Transverse colon (tissue), 4 donors: Measurements from ENCODE around the gene LRIT1. TPM values are rescaled to one million over a fixed set of nuclear protein-coding genes. Genes with fewer than 3 reads are reported as not detected.

Experiments
- DNase-seq: peaks from one replicate; pipeline ENCODE4 v3.0.0-alpha.2; 2019
- H3K27ac ChIP-seq, 4 donors: fragments of 200-600 bp; sonication (generic); 2 replicates each; pipeline ENCODE4 v1.5.1; 2016 to 2018; ENCODE audit warnings: inconsistent platforms in 4 of 4
- H3K27me3 ChIP-seq: fragments of 200-600 bp; sonication (generic); 2 replicates; pipeline ENCODE4 v1.5.1; 2017; ENCODE audit warnings: inconsistent platforms
- H3K36me3 ChIP-seq, 4 donors: fragments of 200-600 bp; sonication (generic); 2 replicates each; pipeline ENCODE4 v1.5.1; 2017 to 2019; ENCODE audit warnings: inconsistent platforms in 4 of 4
- H3K4me1 ChIP-seq, 4 donors: fragments of 200-600 bp; sonication (generic); 2 replicates each; pipeline ENCODE4 v1.5.1; 2017 to 2020; ENCODE audit warnings: inconsistent platforms in 4 of 4
- H3K4me3 ChIP-seq, 4 donors: fragments of 200-600 bp; sonication (generic); 1 replicate in 1 of 4; 2 replicates in 3 of 4; pipeline versions ENCODE4 v1.5.1 to v1.6.1; 2017 to 2019; ENCODE audit warnings: inconsistent platforms in 4 of 4
- H3K9me3 ChIP-seq, 2 donors: fragments of 200-600 bp; sonication (generic); 2 replicates each; pipeline ENCODE4 v1.5.1; 2017 to 2019; ENCODE audit warnings: inconsistent platforms in 2 of 2
- EP300 ChIP-seq: sonication (generic); formaldehyde crosslinking; IDR thresholded peaks from one replicate; pipeline ENCODE4 v1.6.1; 2017; ENCODE audit warnings: antibody characterized with exemption, low read depth
- POLR2A ChIP-seq: fragments of 450-650 bp; IDR thresholded peaks from one replicate; pipeline ENCODE4 v1.6.1; 2016; ENCODE audit warnings: antibody characterized with exemption, mild to moderate bottlenecking, moderate library complexity
- POLR2AphosphoS5 ChIP-seq, 3 donors: sonication (generic); formaldehyde crosslinking; IDR thresholded peaks; one replicate each; pipeline ENCODE4 v1.6.1; 2016; ENCODE audit warnings: antibody characterized with exemption in 3 of 3
- WGBS, 2 donors: methylation state at CpG; one replicate each; pipeline ENCODE4 v1.1.5; 2018; ENCODE audit warnings: low coverage in 1 of 2; 5-methylcytosine and 5-hydroxymethylcytosine counted together
- in situ Hi-C, 4 donors: fragments of 200-750 bp; cut with MboI; loops; one replicate each; pipeline versions ENCODE4 v1.15.0 to v1.15.1; 2017; ENCODE audit warnings: low sequenced_read_pairs in 3 of 4, low pct_ligation_motif_present in 1 of 4, low pct_unique_long_range_greater_than_20kb in 1 of 4
- intact Hi-C: fragments of 100-400 bp; cut with DNase I; formaldehyde crosslinking; loops from one replicate; pipeline ENCODE4 v1.15.1; 2023; ENCODE audit warnings: low total_unique reads
- total RNA-seq, 4 donors: library from RNA; depleted of rRNA; stranded (reverse); fragments of >200 nt; gene quantifications; one replicate each; pipeline ENCODE4 v1.1.0, GENCODE V29; 2016
- TF ChIP-seq, protein P1 (sequence below), 5 experiments: fragments of 200-600 bp in 3 of 5; fragments of 450-650 bp in 2 of 5; sonication (generic) in 3 of 5; IDR thresholded peaks; 1 replicate in 2 of 5; 2 replicates in 3 of 5; pipeline ENCODE4 v1.5.1; 2016 to 2017; ENCODE audit warnings: antibody characterized with exemption in 5 of 5, inconsistent platforms in 3 of 5, mild to moderate bottlenecking in 2 of 5, moderate library complexity in 1 of 5

LRIT1 gene
- total RNA-seq, 4 donors from 2014 or later, result not detected

DNA sequence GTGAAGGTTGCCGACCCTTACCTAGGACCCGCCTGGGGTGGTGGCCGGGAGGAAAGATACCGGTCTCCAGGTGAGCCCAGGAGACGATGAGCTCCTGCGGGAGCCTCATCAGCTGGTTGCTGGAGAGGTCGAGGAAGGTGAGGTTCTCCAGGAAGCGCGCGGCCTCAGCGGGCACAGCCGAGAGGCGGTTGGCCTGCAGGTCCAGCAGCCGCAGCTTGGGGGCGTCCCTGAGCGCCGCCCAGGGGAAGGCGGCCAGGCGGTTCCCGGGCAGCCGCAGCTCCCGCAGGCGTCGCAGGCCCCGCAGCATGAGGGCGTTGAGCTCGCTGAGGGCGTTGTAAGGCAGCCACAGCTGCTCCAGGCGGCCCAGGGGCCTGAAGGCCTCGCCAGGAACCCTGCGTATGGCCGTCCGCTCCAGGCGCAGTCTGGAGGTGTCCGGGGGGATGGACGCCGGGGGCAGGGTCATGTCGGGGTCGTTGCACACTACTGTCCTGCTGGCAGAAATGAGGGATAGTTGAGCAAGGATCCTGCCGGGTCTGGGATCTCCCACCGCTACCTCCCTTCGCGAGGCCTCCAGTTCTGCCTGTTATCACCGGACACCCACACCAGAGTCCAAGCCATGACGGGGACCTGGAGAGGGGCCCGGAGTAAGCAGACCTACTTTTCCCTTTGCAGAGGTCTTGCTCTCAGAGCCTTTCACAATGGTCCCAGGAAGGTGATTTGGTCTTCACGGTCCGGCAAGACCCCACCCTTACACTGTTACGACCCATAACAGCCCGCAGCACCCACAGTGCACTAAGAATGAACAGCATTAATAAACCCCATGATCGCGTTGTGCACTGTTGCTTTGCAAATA, 3.9 kb downstream of the LRIT1 start:
- intact Hi-C loops (no loop called here), in situ Hi-C loops (no loop called here)
- TF ChIP-seq, protein P1, sequence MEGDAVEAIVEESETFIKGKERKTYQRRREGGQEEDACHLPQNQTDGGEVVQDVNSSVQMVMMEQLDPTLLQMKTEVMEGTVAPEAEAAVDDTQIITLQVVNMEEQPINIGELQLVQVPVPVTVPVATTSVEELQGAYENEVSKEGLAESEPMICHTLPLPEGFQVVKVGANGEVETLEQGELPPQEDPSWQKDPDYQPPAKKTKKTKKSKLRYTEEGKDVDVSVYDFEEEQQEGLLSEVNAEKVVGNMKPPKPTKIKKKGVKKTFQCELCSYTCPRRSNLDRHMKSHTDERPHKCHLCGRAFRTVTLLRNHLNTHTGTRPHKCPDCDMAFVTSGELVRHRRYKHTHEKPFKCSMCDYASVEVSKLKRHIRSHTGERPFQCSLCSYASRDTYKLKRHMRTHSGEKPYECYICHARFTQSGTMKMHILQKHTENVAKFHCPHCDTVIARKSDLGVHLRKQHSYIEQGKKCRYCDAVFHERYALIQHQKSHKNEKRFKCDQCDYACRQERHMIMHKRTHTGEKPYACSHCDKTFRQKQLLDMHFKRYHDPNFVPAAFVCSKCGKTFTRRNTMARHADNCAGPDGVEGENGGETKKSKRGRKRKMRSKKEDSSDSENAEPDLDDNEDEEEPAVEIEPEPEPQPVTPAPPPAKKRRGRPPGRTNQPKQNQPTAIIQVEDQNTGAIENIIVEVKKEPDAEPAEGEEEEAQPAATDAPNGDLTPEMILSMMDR (IDR thresholded peaks at IDR 0.05), result no peak
- no peak for TF ChIP-seq POLR2AphosphoS5 (IDR thresholded peaks at IDR 0.05)
- TF ChIP-seq EP300, result no peak
- TF ChIP-seq POLR2A, result no peak
- 58 to 77% methylated on average over 4 to 29 of the region's 52 CpGs for WGBS, 2 donors
- Histone ChIP-seq H3K27me3 (peaks cover 5% of the 10 kb centered on the region), H3K9me3 (no peaks in the 10 kb centered on the region), H3K4me1 (no peaks in the 10 kb centered on the region), H3K36me3 (no peaks in the 10 kb centered on the region), H3K4me3 (no peak overlapping the region), H3K27ac (no peak overlapping the region)
- no peak for DNase-seq

DNA sequence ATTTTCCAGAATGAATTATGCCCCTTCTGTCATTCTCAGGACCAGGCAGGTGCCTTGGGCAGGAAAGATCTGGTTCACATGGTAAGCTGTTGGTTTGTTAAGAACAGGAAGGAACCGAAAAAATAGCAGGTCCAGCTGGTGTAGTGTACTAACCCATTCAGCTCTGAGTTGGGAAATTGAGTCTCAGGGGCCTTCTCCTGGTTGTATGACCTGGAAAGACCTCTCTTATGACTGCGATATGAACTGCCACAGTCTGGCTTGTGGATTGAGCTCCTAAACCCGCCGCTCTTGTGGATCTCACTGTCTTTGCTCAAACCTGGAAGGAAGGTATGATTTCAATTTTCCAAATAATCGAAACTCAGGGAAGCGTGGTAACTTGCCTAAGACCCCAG, 4.5 kb downstream of the LRIT1 start:
- Histone ChIP-seq H3K4me1 (no peaks in the 10 kb centered on the region), H3K27me3 (peaks cover 5% of the 10 kb centered on the region), H3K27ac (no peak overlapping the region), H3K36me3 (no peaks in the 10 kb centered on the region), H3K4me3 (no peak overlapping the region), H3K9me3 (no peaks in the 10 kb centered on the region)
- in situ Hi-C loops, result no loop called here
- DNase-seq, result no peak
- intact Hi-C loops, result no loop called here
- WGBS, 2 donors, result 91% methylated on average over 6 of the region's 6 CpGs
- TF ChIP-seq POLR2A, result no peak
- TF ChIP-seq, protein P1 (IDR thresholded peaks at IDR 0.05), result no peak
- TF ChIP-seq EP300, result no peak
- no peak for TF ChIP-seq POLR2AphosphoS5 (IDR thresholded peaks at IDR 0.05)

DNA sequence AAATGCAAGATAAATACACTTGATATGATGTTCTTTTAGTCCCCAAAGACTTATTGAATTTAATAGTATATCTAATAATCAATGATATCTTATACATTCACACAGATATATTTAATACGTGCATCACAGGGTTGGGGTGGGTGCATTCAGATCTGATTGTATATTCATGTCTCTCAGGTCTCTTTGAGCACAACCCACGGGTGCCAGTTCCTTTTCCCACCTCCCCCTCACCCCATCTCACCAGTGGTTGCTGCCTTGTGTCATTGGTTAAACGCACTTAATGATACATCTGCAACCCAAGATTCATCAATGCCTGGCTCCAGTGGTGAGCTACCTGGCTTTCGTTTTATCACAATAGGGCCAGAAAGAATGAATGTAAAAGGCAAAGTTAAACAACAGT, 6.2 kb downstream of the LRIT1 start:
- in situ Hi-C loops, result no loop called here
- DNase-seq, result no peak
- H3K36me3 ChIP-seq, result no peaks in the 10 kb centered on the region
- WGBS, 2 donors, result 79 to 85% methylated on average over 3 to 4 of the region's 4 CpGs
- H3K9me3 ChIP-seq, result no peaks in the 10 kb centered on the region
- intact Hi-C loops, result no loop called here
- no peak overlapping the region for H3K27ac ChIP-seq
- no peaks in the 10 kb centered on the region for H3K4me1 ChIP-seq
- no peak overlapping the region for H3K4me3 ChIP-seq
- TF ChIP-seq EP300, result no peak
- TF ChIP-seq POLR2AphosphoS5 (IDR thresholded peaks at IDR 0.05), result no peak
- TF ChIP-seq POLR2A, result no peak
- TF ChIP-seq, protein P1 (IDR thresholded peaks at IDR 0.05), result no peak
- H3K27me3 ChIP-seq, result peaks cover 5% of the 10 kb centered on the region

DNA sequence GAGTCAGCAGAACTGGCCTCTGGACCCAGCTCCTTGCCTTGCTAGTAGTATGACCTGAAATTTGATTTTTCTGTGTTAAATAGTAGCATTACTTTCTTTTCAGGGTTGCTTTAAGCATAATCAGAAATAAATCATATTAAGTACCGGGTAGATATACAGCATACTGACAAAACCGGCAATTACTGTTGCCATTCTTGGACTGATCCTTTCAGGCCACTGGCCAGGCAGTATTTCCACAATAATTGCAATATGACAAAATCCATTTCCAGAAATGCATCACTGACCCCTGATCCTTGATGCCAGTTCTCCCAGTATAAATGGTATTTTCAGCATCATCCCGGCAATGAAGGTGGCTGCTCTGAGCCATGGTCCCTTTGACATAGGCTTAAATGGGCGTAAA, 6.9 kb downstream of the LRIT1 start:
- TF ChIP-seq POLR2AphosphoS5 (IDR thresholded peaks at IDR 0.05) (no peak), POLR2A (no peak), EP300 (no peak)
- TF ChIP-seq, protein P1 (IDR thresholded peaks at IDR 0.05), result no peak
- Histone ChIP-seq H3K27ac (no peak overlapping the region), H3K36me3 (no peaks in the 10 kb centered on the region), H3K9me3 (no peaks in the 10 kb centered on the region), H3K27me3 (peaks cover 5% of the 10 kb centered on the region), H3K4me1 (no peaks in the 10 kb centered on the region), H3K4me3 (no peak overlapping the region)
- no peak for DNase-seq
- intact Hi-C loops, result no loop called here
- in situ Hi-C loops, result no loop called here
- 58 to 82% methylated on average over 2 to 4 of the region's 4 CpGs for WGBS, 2 donors
